A673 (cell line): ENCODE data around the gene ZNF92.

Source experiments
- CTCF ChIP-seq: fragments of 300-800, 200-600 bp; sonication (generic); conservative IDR thresholded peaks from 2 replicates; pipeline ENCODE4 v1.5.1; 2017; ENCODE audit warnings: low read depth, mild to moderate bottlenecking, antibody characterized with exemption, low read length, moderate library complexity, mixed read lengths
- EZH2 ChIP-seq: fragments of 200-600 bp; sonication (generic); IDR thresholded peaks from 2 replicates; pipeline ENCODE4 v1.6.1; 2017; ENCODE audit warnings: borderline replicate concordance, low read depth, mild to moderate bottlenecking, mixed read lengths, antibody characterized with exemption, low read length; ENCODE audit not compliant: poor library complexity, severe bottlenecking

GRCh38 chr7:65381742-65382141 lies 8.1 kb downstream of the ZNF92 start:
- no peak for TF ChIP-seq CTCF
- TF ChIP-seq EZH2, result no peak
